AG20443 (cell line): ENCODE measurements around the gene IL36A.

Source experiments
- DNase-seq: peaks from one replicate; pipeline ENCODE4 v3.0.0; 2012; ENCODE audit warnings: low spot score, mixed read lengths

The IL36A gene

GRCh38 chr2:113050921-113051895 is 45.9 kb downstream of the IL36A start:
- DNase-seq = no peak

GRCh38 chr2:113052396-113052917 is 47.2 kb downstream of the IL36A start, which contains the start of gene IL36B:
IL36B (minus strand) TSS chr2:113052867.
- no peak for DNase-seq

GRCh38 chr2:113053666-113054065 is 48.4 kb downstream of the IL36A start:
- no peak for DNase-seq

GRCh38 chr2:113054066-113054465 is 48.8 kb downstream of the IL36A start:
- DNase-seq = no peak

DNA sequence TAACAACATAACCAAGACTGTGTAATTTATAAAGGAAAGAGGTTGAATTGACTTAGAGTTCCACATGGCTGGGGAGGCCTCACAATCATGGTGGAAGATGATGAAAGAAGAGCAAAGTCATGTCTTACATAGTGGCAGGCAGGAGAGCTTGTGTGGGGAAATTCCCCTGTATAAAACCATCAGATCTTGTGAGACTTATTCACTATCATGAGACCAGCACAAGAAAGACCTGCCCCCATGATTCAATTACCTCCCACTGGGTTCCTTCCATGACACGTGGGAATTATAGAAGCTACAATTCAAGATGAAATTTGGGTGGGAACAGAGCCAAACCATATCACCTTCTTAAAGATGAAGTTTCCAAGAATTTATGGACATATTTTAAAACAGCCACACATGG is 51.3 kb downstream of the IL36A start:
- no peak for DNase-seq

- no peak for DNase-seq
Observed at GRCh38 chr2:113057117-113057516, 51.9 kb downstream of the IL36A start.
